ENCODE measurements around the gene OR51E2. TPM values are rescaled to one million over a fixed set of nuclear protein-coding genes. Genes with fewer than 3 reads are reported as not detected.

Gene OR51E2
- total RNA-seq, 4 donors from 2014 or later: 0.37 to 10.3 (median 2.0) TPM

DNA sequence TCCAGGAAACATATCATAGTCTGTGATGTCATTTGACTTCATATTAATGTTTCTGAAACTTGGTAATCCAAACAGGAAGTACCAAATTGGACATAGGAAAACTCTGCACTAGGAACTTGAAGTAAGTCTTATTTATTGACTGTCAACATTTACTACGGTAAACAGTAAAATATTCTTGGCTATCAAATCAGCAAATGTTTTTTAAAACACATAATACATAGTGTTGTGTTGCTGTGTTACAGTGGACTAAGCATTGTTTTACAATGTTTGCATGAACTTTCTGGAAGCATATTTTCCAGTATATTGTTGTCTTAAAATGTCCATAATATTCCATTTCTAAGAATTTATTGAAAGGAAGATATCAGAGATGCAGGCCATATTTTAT is 2.8 kb upstream of the OR51E2 start:
- no peaks in the 10 kb centered on the region for H3K9me3 ChIP-seq
- H3K27ac ChIP-seq: no peak overlapping the region
- no peak for DNase-seq
- no peaks in the 10 kb centered on the region for H3K36me3 ChIP-seq
- WGBS, 2 donors (ENCODE audit: low coverage in 1 of 2): 84% methylated on average over 1 of the region's 1 CpG; no CpG with 5 or more reads in 1 of the 2 donors
- no peak overlapping the region for H3K4me3 ChIP-seq
- H3K4me1 ChIP-seq: peaks cover 0 to 7% (median 0%) of the 10 kb centered on the region in 4 donors
- intact Hi-C loops (cut with DNase I; ENCODE audit: low total_unique reads) (no loop called here), in situ Hi-C loops (cut with MboI; ENCODE audit: low pct_ligation_motif_present in 1 of 4, low pct_unique_long_range_greater_than_20kb in 1 of 4, low sequenced_read_pairs in 3 of 4) (no loop called here)
- H3K27me3 ChIP-seq: no peaks in the 10 kb centered on the region
- no peak for TF ChIP-seq POLR2A (IDR thresholded peaks at IDR 0.05)
- TF ChIP-seq POLR2AphosphoS5 (IDR thresholded peaks at IDR 0.05): no peak
- TF ChIP-seq, protein P1, sequence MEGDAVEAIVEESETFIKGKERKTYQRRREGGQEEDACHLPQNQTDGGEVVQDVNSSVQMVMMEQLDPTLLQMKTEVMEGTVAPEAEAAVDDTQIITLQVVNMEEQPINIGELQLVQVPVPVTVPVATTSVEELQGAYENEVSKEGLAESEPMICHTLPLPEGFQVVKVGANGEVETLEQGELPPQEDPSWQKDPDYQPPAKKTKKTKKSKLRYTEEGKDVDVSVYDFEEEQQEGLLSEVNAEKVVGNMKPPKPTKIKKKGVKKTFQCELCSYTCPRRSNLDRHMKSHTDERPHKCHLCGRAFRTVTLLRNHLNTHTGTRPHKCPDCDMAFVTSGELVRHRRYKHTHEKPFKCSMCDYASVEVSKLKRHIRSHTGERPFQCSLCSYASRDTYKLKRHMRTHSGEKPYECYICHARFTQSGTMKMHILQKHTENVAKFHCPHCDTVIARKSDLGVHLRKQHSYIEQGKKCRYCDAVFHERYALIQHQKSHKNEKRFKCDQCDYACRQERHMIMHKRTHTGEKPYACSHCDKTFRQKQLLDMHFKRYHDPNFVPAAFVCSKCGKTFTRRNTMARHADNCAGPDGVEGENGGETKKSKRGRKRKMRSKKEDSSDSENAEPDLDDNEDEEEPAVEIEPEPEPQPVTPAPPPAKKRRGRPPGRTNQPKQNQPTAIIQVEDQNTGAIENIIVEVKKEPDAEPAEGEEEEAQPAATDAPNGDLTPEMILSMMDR (IDR thresholded peaks at IDR 0.05): no peak
- no peak for TF ChIP-seq EP300 (IDR thresholded peaks at IDR 0.05; ENCODE audit: low read depth)

DNA sequence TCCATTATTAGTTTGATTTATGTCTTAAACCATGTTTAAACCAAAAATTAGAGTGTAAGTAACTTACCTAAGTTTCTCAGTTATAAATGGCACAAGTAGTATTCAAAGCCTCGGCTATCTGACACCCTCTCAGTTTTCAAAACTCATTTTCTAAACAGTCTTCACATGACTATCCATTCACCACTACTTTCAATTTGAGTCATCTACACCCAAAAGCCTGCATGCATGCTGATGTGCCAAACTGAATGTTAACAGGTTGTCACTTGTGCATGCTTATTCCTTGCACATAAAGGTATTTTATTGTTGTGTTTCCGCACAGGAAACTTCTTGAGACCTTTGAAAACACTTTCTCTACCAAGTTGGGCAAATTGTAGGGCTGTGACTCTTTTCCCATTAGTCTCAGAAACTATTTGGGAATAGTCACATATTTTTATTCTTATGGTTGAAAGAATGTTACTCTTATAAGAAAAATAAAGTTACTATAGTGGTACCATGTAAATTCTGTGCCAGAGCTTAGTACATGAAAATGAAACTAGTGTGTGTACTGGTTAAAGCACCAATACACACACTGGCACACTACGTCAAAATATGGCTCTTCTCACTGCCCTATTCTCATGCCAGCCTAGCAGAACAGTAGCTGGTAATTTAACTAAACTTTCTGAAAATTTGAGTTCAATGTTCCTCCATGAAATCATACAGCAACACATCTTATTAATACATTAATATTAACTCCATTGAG is 2.2 kb upstream of the OR51E2 start:
- Histone ChIP-seq H3K4me3 (no peak overlapping the region), H3K4me1 (peaks cover 0 to 7% (median 0%) of the 10 kb centered on the region in 4 donors), H3K27ac (no peak overlapping the region), H3K36me3 (no peaks in the 10 kb centered on the region), H3K27me3 (no peaks in the 10 kb centered on the region), H3K9me3 (no peaks in the 10 kb centered on the region)
- in situ Hi-C loops (cut with MboI; ENCODE audit: low pct_ligation_motif_present in 1 of 4, low pct_unique_long_range_greater_than_20kb in 1 of 4, low sequenced_read_pairs in 3 of 4) (no loop called here), intact Hi-C loops (cut with DNase I; ENCODE audit: low total_unique reads) (no loop called here)
- no peak for TF ChIP-seq EP300 (IDR thresholded peaks at IDR 0.05; ENCODE audit: low read depth)
- DNase-seq: no peak
- WGBS, 2 donors (ENCODE audit: low coverage in 1 of 2): 82 to 88% methylated on average over 3 of the region's 3 CpGs

- no peak overlapping the region for H3K4me3 ChIP-seq
- in situ Hi-C loops (cut with MboI; ENCODE audit: low pct_ligation_motif_present in 1 of 4, low pct_unique_long_range_greater_than_20kb in 1 of 4, low sequenced_read_pairs in 3 of 4) (no loop called here), intact Hi-C loops (cut with DNase I; ENCODE audit: low total_unique reads) (no loop called here)
- H3K9me3 ChIP-seq: no peaks in the 10 kb centered on the region
- peak overlapping the region; percentile 42 to 68 (median 58) for H3K27ac ChIP-seq
- H3K36me3 ChIP-seq: no peaks in the 10 kb centered on the region
- 10 to 30% methylated on average over 1 of the region's 1 CpG for WGBS, 2 donors (ENCODE audit: low coverage in 1 of 2)
- TF ChIP-seq POLR2AphosphoS5 (IDR thresholded peaks at IDR 0.05) (no peak), POLR2A (IDR thresholded peaks at IDR 0.05) (no peak), EP300 (IDR thresholded peaks at IDR 0.05; ENCODE audit: low read depth) (no peak)
- TF ChIP-seq, protein P1 (IDR thresholded peaks at IDR 0.05): no peak
- H3K4me1 ChIP-seq: no peaks in the 10 kb centered on the region
- H3K27me3 ChIP-seq: no peaks in the 10 kb centered on the region
- no peak for DNase-seq
These were observed 2.2 kb downstream of the OR51E2 start for GRCh38 chr11:4695442-4695841.

DNA sequence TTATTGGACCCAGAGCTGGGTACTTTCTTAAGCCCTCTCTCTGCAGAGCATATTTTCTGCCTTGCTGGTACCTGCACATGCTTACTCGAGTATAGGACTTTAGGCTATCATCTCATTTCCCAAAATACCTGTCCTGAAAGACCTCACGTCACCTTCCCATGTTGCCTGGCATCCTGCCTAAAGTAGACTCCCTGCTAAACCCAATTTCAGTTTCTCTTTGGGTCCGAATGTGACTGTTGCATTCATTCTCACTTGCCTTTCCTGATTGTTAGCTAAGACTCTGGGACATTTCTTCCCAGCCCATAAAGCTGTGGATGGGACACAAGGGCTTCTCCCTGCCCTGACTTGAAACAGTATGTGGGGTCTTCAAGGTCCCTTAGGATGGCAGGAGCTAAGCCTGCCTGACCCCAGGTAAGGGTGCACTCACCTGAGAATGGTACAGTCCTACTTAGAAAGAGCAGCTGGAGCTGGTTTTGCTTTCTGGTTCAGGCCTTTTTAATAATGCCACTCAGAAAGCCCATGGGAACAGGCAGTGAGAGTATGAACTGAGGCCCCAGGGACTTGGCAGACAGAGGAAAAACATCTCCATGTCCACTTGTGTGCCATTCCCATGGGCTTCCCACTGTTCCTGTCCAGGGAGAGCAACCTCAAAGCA is 12.9 kb downstream of the OR51E2 start:
- intact Hi-C loops (cut with DNase I; ENCODE audit: low total_unique reads) (no loop called here), in situ Hi-C loops (cut with MboI; ENCODE audit: low pct_ligation_motif_present in 1 of 4, low pct_unique_long_range_greater_than_20kb in 1 of 4, low sequenced_read_pairs in 3 of 4) (no loop called here)
- no peaks in the 10 kb centered on the region for H3K36me3 ChIP-seq
- 50 to 79% methylated on average over 1 to 3 of the region's 3 CpGs for WGBS, 2 donors (ENCODE audit: low coverage in 1 of 2)
- DNase-seq: no peak
- no peaks in the 10 kb centered on the region for H3K4me1 ChIP-seq
- no peak overlapping the region for H3K27ac ChIP-seq
- no peaks in the 10 kb centered on the region for H3K27me3 ChIP-seq
- H3K9me3 ChIP-seq: no peaks in the 10 kb centered on the region
- no peak overlapping the region for H3K4me3 ChIP-seq
- TF ChIP-seq POLR2A (IDR thresholded peaks at IDR 0.05) (no peak), POLR2AphosphoS5 (IDR thresholded peaks at IDR 0.05) (no peak), EP300 (IDR thresholded peaks at IDR 0.05; ENCODE audit: low read depth) (no peak)
- TF ChIP-seq, protein P1 (IDR thresholded peaks at IDR 0.05): no peak

Measured in transverse colon (tissue), 4 donors.